NCI-H146 treated with DMSO at 0.1 percent for 48 hours (cell line): ENCODE measurements around the gene OR5B21.
A peak's percentile ranks its signal among the peaks of the same experiment; 100 is the strongest.

ENCODE experiments used
- DNase-seq: peaks from one replicate; lab custom pipeline; 2025; ENCODE audit not compliant: unreplicated experiment; lab: John Stamatoyannopoulos, UW

OR5B21 gene

GRCh38 chr11:58508005-58508404, at the start of gene OR5B21:
OR5B21 (minus strand) TSS chr11:58508105; CDS start chr11:58508105, 0 bp downstream.
- no peak for DNase-seq

- no peak for DNase-seq
These were observed 41.7 kb upstream of the OR5B21 start for GRCh38 chr11:58549644-58550043.

GRCh38 chr11:58546841-58547240, 38.9 kb upstream of the OR5B21 start:
- DNase-seq: no peak

GRCh38 chr11:58531865-58532341, 24.0 kb upstream of the OR5B21 start:
- no peak for DNase-seq

GRCh38 chr11:58530236-58530635, 22.3 kb upstream of the OR5B21 start:
- DNase-seq: no peak

GRCh38 chr11:58527429-58527828, 19.5 kb upstream of the OR5B21 start:
- DNase-seq: no peak

GRCh38 chr11:58526721-58527120, 18.8 kb upstream of the OR5B21 start:
- no peak for DNase-seq

- no peak for DNase-seq
These were observed 17.2 kb upstream of the OR5B21 start for GRCh38 chr11:58525037-58525614.

- peak; percentile 72 for DNase-seq
These were observed 16.5 kb upstream of the OR5B21 start for GRCh38 chr11:58524232-58525036.

- DNase-seq: no peak
These were observed 6.0 kb upstream of the OR5B21 start for GRCh38 chr11:58513747-58514367.

- DNase-seq: no peak
These were observed 3.7 kb upstream of the OR5B21 start for GRCh38 chr11:58511636-58512035.

GRCh38 chr11:58509748-58510147, 1.8 kb upstream of the OR5B21 start:
- DNase-seq: no peak

- DNase-seq: no peak
These were observed 909 bp upstream of the OR5B21 start for GRCh38 chr11:58508814-58509213.

- DNase-seq: no peak
These were observed 550 bp downstream of the OR5B21 start for GRCh38 chr11:58507355-58507754.

- no peak for DNase-seq
These were observed 970 bp downstream of the OR5B21 start for GRCh38 chr11:58506935-58507334.

GRCh38 chr11:58505849-58506248, 2.1 kb downstream of the OR5B21 start:
- DNase-seq: no peak

- no peak for DNase-seq
These were observed 3.7 kb downstream of the OR5B21 start for GRCh38 chr11:58504232-58504631.

GRCh38 chr11:58503361-58503856, 4.5 kb downstream of the OR5B21 start:
- no peak for DNase-seq

GRCh38 chr11:58502004-58502403, 5.9 kb downstream of the OR5B21 start:
- no peak for DNase-seq

- DNase-seq: no peak
These were observed 9.4 kb downstream of the OR5B21 start for GRCh38 chr11:58498464-58498863.

- no peak for DNase-seq
These were observed 10.0 kb downstream of the OR5B21 start for GRCh38 chr11:58497951-58498350.

GRCh38 chr11:58495906-58496305, 12.0 kb downstream of the OR5B21 start:
- no peak for DNase-seq
